Measurements from ENCODE around the gene PPCDC.
A peak's percentile ranks its signal among the peaks of the same experiment; 100 is the strongest.

Gene PPCDC

GRCh38 chr15:75008629-75009326 lies 14.6 kb upstream of the PPCDC start:
- no peak for DNase-seq (ENCODE audit: low read depth in 2 of 2)

DNA sequence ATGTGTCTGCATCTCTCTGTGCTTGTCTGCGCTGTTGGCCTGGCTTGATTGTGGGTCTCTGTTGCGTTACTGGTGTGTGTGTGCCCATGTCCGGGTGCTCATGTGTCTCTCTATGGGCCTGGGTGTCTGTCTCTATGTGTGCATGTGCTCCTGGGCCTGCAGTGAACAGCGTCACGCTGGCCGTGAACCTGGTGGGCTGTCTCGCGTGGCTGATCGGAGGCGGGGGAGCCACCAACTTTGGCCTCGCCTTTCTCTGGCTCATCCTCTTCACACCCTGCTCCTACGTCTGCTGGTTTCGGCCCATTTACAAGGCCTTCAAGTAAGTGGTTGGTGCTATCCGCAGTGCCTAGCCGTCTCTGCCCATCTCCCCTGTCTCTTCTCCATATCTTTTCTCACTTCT lies 7.0 kb upstream of the PPCDC start:
- no peak for DNase-seq (ENCODE audit: low read depth in 2 of 2)

- no peak for DNase-seq (ENCODE audit: low read depth in 2 of 2)
Measured at GRCh38 chr15:75019916-75020315, 3.5 kb upstream of the PPCDC start.

DNA sequence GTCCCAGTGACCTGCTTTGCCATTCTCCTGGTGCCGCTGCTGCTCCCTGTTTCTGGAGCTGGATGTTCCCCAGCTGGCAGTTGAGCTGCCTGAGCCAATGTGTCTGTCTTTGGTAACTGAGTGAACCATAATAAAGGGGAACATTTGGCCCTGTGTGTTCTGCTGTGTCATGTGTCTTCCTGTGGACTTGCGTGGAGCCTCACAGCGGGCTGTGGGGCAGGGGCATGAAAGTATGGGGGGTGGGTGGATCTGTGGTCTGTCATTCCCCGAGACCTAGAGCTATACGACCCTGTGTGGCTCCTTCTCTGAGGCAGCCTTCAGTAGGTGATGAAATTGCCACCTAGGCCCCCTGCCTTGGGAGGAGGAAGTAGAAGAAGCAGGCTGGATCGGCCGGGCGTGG lies 2.0 kb upstream of the PPCDC start:
- DNase-seq (ENCODE audit: low read depth in 2 of 2): no peak

- no peak for DNase-seq (ENCODE audit: low read depth in 2 of 2)
Measured at GRCh38 chr15:75022783-75023180, 608 bp upstream of the PPCDC start.

GRCh38 chr15:75023872-75024636 lies 664 bp downstream of the PPCDC start:
- no peak for DNase-seq (ENCODE audit: low read depth in 2 of 2)

DNA sequence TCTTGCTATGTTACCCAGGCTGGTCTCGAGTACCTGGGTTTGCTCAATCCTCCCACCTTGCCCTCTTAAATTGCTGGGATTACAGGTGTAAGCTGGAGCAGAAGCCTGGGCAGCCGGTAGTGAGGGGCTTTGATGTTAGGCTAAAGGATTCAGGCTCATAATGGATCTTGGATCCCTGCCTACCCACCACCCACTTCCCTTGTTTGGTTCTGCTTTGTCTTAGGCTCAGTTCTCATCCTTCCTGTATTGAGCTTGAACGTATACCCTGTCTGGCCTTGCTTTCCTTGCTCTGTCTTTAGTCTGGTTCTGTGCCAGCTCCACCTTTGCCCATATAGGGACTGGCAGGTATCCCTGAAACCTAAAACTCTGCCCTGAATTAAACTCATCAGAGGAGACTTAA lies 1.7 kb downstream of the PPCDC start:
- DNase-seq (ENCODE audit: low read depth in 2 of 2): no peak

DNA sequence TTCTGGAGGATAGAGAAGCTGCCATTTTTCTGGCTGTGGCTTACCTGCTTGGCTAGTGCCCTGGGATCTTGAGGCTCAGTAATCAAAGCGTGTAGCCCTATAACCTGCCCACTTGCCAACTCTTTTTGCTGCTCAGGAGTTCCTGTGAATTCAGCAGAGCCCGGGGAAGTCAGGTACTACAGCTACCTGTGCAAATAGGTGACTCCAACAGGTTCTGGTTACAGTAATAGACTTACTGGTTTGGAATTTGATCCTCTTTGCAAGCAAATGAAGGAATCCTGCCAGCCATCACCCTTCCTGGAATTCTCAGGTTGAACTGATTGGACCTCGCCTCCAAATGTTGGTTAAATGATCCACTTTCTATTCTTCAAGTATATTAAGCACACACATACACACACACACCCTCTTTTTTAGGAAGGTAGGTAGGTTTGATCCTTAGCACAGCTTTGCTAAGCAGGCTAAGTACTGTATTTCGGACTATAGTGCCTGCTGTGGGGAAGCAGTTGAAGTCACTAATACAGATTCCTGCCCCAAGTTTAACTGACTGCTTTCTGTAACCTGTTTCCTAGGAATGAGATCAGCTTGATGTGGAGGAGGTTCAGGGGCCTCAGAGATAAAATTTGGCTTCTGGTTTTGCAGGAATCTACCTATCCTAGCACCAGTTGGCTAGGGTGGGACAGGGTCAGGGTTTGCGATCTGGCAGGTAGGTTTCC lies 2.3 kb downstream of the PPCDC start:
- DNase-seq (ENCODE audit: low read depth in 2 of 2): no peak

- DNase-seq (ENCODE audit: low read depth in 2 of 2): no peak
Measured at GRCh38 chr15:75027551-75027950, 4.2 kb downstream of the PPCDC start.

DNA sequence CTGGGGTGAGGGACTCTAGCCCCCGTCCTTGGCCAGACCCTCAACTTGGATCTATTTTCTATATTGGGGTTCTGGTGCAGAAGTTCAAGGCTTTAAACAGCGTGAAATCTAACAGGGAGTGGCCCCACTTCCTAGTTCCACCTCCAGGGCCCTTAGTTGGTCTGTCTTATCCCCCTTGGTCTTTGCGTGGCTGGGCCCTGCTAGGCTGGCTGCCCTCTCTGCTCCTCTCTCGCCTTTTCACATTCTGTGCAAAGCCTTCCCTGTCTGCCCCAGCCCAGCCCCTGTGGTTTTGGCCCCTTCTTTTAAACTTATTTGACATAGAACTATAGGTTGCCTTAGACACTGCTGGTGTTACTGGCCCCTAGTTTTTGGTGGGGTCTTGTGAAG lies 5.6 kb downstream of the PPCDC start:
- DNase-seq (ENCODE audit: low read depth in 2 of 2): no peak

DNA sequence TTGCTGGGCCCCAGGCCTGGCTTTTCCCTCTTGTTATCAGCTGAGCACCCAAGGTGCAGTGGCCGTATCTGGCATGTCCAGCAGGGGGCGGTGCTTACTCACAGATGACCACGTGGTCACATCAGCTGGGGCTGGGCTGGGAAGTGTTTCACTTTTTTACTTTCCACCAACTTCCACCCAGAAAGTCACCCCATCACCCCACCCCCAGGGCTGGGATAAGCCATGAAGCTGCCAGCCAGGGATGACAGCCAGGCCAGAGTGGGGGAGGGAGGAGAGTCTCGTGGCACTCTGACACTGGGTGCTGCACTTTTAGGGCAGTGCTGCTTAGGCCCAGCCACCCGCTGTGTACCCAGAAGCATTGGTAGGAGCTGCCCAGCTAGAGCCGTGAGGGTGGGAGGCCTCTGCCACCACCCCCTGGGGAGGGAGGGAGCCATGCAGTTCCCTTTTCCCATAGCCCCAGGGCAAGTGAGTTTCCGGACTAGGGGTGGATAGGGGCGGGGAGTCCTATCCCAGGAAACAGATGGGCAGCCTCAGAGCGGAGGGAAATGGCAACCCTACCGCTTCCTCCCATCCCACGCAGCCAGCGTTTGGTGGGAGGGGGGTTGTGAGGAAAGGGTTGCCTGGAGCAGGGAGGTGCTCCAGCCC lies 6.1 kb downstream of the PPCDC start:
- peak; percentile 72 to 87 for DNase-seq (ENCODE audit: low read depth in 2 of 2)

GRCh38 chr15:75030023-75030413 lies 6.6 kb downstream of the PPCDC start:
- no peak for DNase-seq (ENCODE audit: low read depth in 2 of 2)

DNA sequence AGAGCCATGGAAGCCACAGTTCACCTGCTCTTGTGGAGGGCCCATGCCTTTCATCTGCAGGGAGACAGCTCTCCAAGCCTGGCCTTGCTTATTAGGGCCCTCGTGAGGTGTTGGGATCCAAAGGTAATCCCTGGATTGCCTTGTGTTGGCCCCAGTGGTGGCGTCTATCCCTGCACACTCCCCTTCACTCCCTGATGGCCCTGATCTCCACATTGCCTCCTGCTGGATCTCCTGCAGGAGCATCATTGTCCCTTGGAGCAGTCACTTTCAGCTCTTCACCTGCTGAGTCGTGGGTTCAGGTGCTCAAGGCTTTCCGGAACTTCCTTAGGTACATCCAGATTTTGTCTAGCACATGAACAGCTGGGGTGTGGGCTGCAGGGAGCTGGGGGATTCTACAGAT lies 7.0 kb downstream of the PPCDC start:
- DNase-seq (ENCODE audit: low read depth in 2 of 2): no peak

GRCh38 chr15:75031848-75032247 lies 8.5 kb downstream of the PPCDC start:
- no peak for DNase-seq (ENCODE audit: low read depth in 2 of 2)

DNA sequence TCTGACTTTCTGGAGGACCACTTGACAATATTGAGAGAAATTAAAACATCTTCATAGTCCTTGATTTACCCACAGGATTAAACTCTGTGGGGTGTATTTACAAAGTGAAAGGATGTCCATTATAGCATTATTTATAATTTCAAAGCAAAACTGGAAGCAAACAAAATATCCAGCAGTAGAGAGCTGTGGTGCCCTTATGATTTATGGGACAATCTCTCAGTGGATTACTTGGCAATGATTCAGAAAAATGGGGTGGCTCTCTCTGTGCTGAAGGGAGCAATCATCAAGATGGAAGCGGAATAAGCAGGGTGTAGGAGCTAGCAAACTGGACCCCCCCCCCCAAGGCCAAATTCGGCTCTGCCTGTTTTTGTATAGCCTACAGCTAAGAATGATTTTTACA lies 9.0 kb downstream of the PPCDC start:
- no peak for DNase-seq (ENCODE audit: low read depth in 2 of 2)

GRCh38 chr15:75033809-75034208 lies 10.4 kb downstream of the PPCDC start:
- no peak for DNase-seq (ENCODE audit: low read depth in 2 of 2)

DNA sequence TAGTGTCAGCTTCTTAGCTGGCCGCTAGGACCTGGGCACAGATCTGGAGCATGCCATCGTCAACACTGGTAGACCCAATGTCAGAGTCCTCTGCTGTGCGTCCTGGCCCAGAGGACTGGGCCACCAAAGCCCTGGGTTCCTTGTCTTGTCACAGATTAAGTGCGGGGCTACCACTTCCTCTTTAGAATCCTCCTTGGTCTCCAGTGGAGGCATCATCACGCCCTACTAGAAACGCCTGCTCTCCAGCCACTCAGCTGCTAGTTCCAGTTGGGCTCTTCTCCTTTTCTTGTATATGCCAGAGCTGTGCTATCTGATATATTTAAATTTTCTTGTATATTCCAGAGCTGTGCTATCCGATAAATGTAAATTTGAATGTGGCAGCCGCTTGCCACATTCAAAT lies 11.2 kb downstream of the PPCDC start:
- DNase-seq (ENCODE audit: low read depth in 2 of 2): no peak

DNA sequence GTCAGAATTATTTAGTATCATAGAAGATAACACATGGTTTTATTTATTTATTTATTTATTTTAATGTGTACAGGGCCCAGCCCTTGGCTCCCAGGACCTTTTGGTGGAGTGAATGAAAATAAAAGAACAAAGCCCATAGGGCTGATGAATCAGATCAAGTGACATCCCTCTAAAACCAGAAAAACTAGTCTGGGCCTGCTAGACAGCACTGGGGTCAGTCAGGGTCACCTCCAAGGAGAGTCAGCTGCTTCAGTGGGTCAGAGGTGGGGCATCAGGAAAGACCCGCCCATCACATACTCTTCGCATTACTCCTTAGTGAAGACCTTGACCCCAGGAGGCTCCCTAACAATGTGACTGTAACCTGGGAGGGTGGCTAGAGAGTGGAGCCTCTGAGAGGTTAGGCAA lies 12.8 kb downstream of the PPCDC start:
- no peak for DNase-seq (ENCODE audit: low read depth in 2 of 2)

- no peak for DNase-seq (ENCODE audit: low read depth in 2 of 2)
Measured at GRCh38 chr15:75037685-75038084, 14.3 kb downstream of the PPCDC start.

- DNase-seq (ENCODE audit: low read depth in 2 of 2): no peak
Measured at GRCh38 chr15:75038231-75038630, 14.8 kb downstream of the PPCDC start.

GRCh38 chr15:75042730-75043508 lies 19.5 kb downstream of the PPCDC start:
- no peak for DNase-seq (ENCODE audit: low read depth in 2 of 2)

All from stimulated activated CD4-positive, alpha-beta T cell treated with anti-CD3 and anti-CD28 coated beads, Interleukin-1b, Interleukin-23, amount 100 ng/mL, for 1 hour (primary cell).